Fibroblast of lung (primary cell): ENCODE data around the gene PPL.

Experiments used
- EZH2 ChIP-seq: IDR thresholded peaks from 2 replicates; pipeline ENCODE4 v1.5.1; 2012; ENCODE audit warnings: low read length, control low read depth, mild to moderate bottlenecking; ENCODE audit errors: missing control alignments
- TF ChIP-seq, protein P1 (sequence below), 2 donors: IDR thresholded peaks in 1 of 2; conservative IDR thresholded peaks in 1 of 2; 1 replicate in 1 of 2; 2 replicates in 1 of 2; pipeline ENCODE4 v1.5.1; 2011 to 2012; ENCODE audit warnings: low read length in 2 of 2, control low read depth in 1 of 2, inconsistent platforms in 1 of 2, low read depth in 1 of 2, mild to moderate bottlenecking in 1 of 2

DNA sequence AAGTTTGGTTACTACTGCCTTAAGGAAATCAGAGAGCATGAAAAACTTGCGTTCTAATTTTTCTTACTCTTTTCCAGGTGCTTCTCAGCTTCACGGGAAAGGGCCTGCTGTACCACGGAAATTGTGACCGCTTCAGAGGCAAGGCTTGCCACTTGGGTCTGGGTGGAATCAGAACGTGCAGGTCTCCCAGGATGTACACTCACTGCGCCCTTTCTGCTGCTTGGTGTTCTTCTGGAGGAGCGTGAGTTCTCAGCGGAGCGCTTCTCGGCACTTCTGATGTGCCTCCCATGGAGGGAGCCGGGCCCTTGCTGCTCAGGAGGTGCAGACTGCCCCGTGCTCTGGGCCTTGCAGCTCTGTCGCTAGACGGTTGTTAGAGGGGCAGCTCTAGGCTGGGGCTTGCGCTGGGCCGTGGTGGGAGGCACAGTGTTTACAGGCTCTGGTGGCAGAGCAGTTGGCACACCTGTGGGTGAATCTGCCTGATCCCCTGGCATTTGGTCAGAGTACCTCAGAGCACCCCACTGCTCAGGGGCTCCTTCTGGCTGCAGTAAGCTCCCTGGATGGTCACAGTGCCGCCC lies 56.9 kb downstream of the PPL start:
- TF ChIP-seq, protein P1, sequence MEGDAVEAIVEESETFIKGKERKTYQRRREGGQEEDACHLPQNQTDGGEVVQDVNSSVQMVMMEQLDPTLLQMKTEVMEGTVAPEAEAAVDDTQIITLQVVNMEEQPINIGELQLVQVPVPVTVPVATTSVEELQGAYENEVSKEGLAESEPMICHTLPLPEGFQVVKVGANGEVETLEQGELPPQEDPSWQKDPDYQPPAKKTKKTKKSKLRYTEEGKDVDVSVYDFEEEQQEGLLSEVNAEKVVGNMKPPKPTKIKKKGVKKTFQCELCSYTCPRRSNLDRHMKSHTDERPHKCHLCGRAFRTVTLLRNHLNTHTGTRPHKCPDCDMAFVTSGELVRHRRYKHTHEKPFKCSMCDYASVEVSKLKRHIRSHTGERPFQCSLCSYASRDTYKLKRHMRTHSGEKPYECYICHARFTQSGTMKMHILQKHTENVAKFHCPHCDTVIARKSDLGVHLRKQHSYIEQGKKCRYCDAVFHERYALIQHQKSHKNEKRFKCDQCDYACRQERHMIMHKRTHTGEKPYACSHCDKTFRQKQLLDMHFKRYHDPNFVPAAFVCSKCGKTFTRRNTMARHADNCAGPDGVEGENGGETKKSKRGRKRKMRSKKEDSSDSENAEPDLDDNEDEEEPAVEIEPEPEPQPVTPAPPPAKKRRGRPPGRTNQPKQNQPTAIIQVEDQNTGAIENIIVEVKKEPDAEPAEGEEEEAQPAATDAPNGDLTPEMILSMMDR (conservative IDR thresholded peaks at IDR 0.05 in 1 of 2, IDR thresholded peaks at IDR 0.05 in 1 of 2; ENCODE audit: low read depth in 1 of 2, low read length in 2 of 2), result no peak
- no peak for TF ChIP-seq EZH2
